ENCODE data around the gene SUSD2.
A peak's percentile ranks its signal among the peaks of the same experiment; 100 is the strongest.

The SUSD2 gene

DNA sequence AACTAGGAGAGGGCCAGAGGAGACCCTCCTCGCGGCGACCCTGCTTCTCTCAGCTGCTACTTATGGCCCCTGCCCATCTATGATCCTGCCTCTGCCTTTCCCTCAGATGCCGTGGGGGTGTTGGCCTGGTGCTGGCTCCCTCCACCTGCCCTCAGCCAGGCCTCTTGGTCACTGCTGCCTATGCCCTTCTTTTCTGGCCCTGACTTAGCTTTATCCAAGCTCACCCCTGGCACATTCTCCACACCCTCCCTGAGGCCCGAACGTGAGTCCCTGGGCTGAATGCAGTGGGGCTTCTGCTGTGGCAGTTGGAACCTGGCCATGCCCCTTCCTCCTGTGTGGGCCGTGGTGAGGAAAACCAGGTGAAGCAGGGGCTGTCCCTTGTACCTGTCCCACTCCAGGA, 19.8 kb upstream of the SUSD2 start:
- Mint-ChIP-seq H3K4me3 (no peak overlapping the region), H3K9me3 (no peaks in the 10 kb centered on the region), H3K4me1 (peaks cover 46% of the 10 kb centered on the region), H3K27ac (no peak overlapping the region), H3K36me3 (ENCODE audit: low read depth) (peaks cover 2% of the 10 kb centered on the region), H3K27me3 (no peaks in the 10 kb centered on the region)
- no peak for ATAC-seq
- DNase-seq = no peak

DNA sequence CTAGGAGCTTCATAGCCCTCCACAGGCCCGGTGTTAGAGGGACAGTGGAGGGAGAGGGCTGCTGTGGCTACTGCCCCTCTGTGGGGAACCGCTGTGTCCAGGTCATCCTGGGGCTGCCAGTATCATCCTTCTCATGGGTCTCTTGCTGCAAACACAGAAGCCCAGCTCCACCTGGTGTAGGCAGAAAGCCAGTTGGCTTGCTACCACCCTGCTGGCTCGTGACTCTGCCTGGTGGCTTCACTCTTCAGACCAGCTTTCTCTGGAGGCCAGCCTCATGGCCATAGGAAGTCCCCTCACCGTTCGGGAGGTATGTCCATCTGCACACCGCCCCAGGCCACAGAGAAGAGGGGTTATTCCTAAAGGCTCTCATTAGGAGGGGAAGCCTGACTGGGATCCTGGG, 19.4 kb upstream of the SUSD2 start:
- Mint-ChIP-seq H3K36me3 (ENCODE audit: low read depth) (peaks cover 4% of the 10 kb centered on the region), H3K27me3 (no peaks in the 10 kb centered on the region), H3K4me1 (peaks cover 41% of the 10 kb centered on the region), H3K9me3 (no peaks in the 10 kb centered on the region), H3K4me3 (no peak overlapping the region), H3K27ac (peak overlapping the region; percentile 59)
- DNase-seq (no peak), ATAC-seq (no peak)

DNA sequence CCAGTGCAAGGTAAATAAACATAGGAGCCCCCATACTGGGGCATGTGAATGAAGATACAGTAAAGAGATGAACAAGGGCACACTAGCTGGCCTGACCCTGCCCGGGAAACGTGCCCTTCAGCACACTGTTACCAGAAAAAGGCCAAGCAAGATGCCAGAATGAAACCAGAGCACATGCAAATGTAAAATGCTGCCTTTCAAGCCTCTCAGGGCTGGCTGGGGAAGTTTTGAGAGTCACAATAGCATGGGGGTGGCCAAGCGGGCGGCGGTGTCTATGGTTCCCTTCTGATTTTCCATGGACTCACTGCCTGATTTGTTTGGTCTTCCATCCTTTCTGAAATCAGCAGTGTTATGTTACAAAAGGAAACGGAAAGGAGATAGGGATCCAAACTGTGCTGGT, 18.9 kb upstream of the SUSD2 start:
- H3K27me3 Mint-ChIP-seq = no peaks in the 10 kb centered on the region
- H3K4me1 Mint-ChIP-seq = peaks cover 36% of the 10 kb centered on the region
- ATAC-seq = no peak
- H3K27ac Mint-ChIP-seq = peak overlapping the region; percentile 59
- no peak for DNase-seq
- H3K4me3 Mint-ChIP-seq = no peak overlapping the region
- no peaks in the 10 kb centered on the region for H3K9me3 Mint-ChIP-seq
- H3K36me3 Mint-ChIP-seq (ENCODE audit: low read depth) = peaks cover 5% of the 10 kb centered on the region

DNA sequence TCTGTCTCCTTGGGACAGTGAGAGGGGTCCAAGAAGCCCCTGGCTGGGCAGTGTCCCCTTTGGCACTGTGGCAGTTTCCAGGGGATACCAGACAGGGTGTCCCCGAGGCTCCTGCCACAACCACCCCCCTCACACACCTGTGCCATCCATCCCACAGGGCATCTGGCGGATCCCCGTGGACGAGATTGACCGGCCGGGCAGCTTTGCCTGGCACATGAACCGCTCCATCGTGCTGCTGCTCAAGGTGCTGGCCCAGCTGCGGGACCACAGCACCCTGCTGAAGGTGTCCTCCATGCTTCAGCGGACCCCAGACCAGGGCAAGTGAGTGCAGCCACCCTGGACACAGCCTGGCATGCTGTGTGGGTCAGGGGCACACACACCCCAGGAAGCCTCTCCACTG, 17.0 kb upstream of the SUSD2 start:
- Mint-ChIP-seq H3K9me3 (no peaks in the 10 kb centered on the region), H3K36me3 (ENCODE audit: low read depth) (peaks cover 8% of the 10 kb centered on the region), H3K27me3 (no peaks in the 10 kb centered on the region), H3K4me1 (peaks cover 31% of the 10 kb centered on the region), H3K4me3 (no peak overlapping the region), H3K27ac (no peak overlapping the region)
- DNase-seq = no peak
- no peak for ATAC-seq

GRCh38 chr22:24164940-24165339, 16.3 kb upstream of the SUSD2 start:
- ATAC-seq (no peak), DNase-seq (no peak)
- Mint-ChIP-seq H3K4me3 (no peak overlapping the region), H3K4me1 (peaks cover 25% of the 10 kb centered on the region), H3K9me3 (no peaks in the 10 kb centered on the region), H3K27me3 (no peaks in the 10 kb centered on the region), H3K36me3 (ENCODE audit: low read depth) (peaks cover 8% of the 10 kb centered on the region), H3K27ac (no peak overlapping the region)

GRCh38 chr22:24165673-24166072, 15.6 kb upstream of the SUSD2 start:
- Mint-ChIP-seq H3K9me3 (no peaks in the 10 kb centered on the region), H3K27me3 (no peaks in the 10 kb centered on the region), H3K4me1 (peaks cover 22% of the 10 kb centered on the region), H3K4me3 (no peak overlapping the region), H3K36me3 (ENCODE audit: low read depth) (peaks cover 8% of the 10 kb centered on the region), H3K27ac (peak overlapping the region; percentile 44)
- no peak for DNase-seq
- ATAC-seq = peak; percentile 25

- Mint-ChIP-seq H3K36me3 (ENCODE audit: low read depth) (peaks cover 8% of the 10 kb centered on the region), H3K27me3 (no peaks in the 10 kb centered on the region), H3K4me1 (peaks cover 16% of the 10 kb centered on the region), H3K4me3 (no peak overlapping the region), H3K9me3 (no peaks in the 10 kb centered on the region), H3K27ac (no peak overlapping the region)
- ATAC-seq = no peak
- DNase-seq = no peak
Measured at GRCh38 chr22:24166811-24167210, 14.5 kb upstream of the SUSD2 start.

DNA sequence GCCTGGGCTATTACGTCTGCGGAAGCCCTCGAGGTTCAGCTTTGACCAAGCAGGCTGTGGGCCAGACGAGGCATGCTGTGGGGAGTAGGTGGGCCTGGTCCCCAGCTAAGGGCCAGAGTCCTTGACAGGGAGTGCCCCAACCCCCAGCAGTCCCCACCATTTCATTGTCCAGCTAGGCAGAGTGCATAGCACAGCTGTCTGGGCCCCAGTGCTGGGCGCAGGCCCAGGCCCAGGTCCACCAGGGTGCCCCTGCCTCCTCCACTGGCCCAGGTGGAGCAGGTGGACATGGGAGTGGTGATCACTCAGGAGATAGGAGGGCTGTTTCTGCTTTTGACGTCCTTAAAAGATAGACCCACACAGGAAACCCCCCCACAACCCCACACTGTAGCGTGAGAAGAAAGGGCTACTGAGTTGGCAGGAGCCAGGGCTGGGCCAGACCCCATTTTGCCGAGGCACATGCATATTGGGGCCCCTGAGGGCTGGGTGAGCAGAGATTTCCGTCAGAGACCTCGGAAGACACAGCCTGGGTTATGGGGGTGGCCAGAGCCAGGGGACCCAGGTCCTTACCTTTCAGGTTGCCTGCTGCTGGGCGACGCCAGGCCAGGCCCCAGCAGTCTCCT, 11.7 kb upstream of the SUSD2 start:
- Mint-ChIP-seq H3K4me1 (peaks cover 14% of the 10 kb centered on the region), H3K36me3 (ENCODE audit: low read depth) (peaks cover 7% of the 10 kb centered on the region), H3K9me3 (no peaks in the 10 kb centered on the region), H3K27ac (peak overlapping the region; percentile 40), H3K27me3 (no peaks in the 10 kb centered on the region), H3K4me3 (no peak overlapping the region)
- ATAC-seq = no peak
- no peak for DNase-seq

GRCh38 chr22:24170188-24170587, 11.1 kb upstream of the SUSD2 start:
- no peak overlapping the region for H3K27ac Mint-ChIP-seq
- peaks cover 7% of the 10 kb centered on the region for H3K36me3 Mint-ChIP-seq (ENCODE audit: low read depth)
- no peak overlapping the region for H3K4me3 Mint-ChIP-seq
- DNase-seq (no peak), ATAC-seq (no peak)
- no peaks in the 10 kb centered on the region for H3K9me3 Mint-ChIP-seq
- no peaks in the 10 kb centered on the region for H3K27me3 Mint-ChIP-seq
- H3K4me1 Mint-ChIP-seq = peaks cover 14% of the 10 kb centered on the region

- Mint-ChIP-seq H3K4me1 (peaks cover 11% of the 10 kb centered on the region), H3K36me3 (ENCODE audit: low read depth) (peaks cover 7% of the 10 kb centered on the region), H3K27me3 (no peaks in the 10 kb centered on the region), H3K9me3 (no peaks in the 10 kb centered on the region), H3K27ac (no peak overlapping the region), H3K4me3 (no peak overlapping the region)
- no peak for DNase-seq
- no peak for ATAC-seq
Measured at GRCh38 chr22:24170632-24171031, 10.7 kb upstream of the SUSD2 start.

DNA sequence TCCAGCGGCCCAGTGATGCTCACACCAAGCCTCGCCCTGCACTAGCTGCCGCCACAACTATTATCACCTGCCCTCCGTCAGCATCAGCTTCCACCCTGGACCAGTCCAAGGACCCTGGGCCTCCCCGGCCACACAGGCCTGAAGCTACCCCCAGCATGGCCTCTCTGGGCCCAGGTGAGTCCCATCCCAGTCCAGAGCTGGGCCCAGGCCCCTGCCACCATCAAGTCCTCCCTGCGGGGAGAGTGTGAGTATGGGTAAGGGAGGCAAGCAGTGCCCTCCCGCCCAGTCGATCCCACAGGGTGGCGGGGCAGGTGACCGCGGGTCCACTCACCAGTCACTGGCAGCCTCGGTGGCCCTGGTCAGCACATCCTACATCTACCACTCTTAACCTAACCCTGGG, 9.5 kb upstream of the SUSD2 start:
- Mint-ChIP-seq H3K27me3 (no peaks in the 10 kb centered on the region), H3K36me3 (ENCODE audit: low read depth) (peaks cover 5% of the 10 kb centered on the region), H3K4me3 (no peak overlapping the region), H3K27ac (peak overlapping the region; percentile 42), H3K4me1 (peaks cover 10% of the 10 kb centered on the region), H3K9me3 (no peaks in the 10 kb centered on the region)
- DNase-seq = no peak
- no peak for ATAC-seq

- no peak overlapping the region for H3K4me3 Mint-ChIP-seq
- peak; percentile 74 for DNase-seq
- ATAC-seq = peak; percentile 45
- no peaks in the 10 kb centered on the region for H3K36me3 Mint-ChIP-seq (ENCODE audit: low read depth)
- H3K27me3 Mint-ChIP-seq = no peaks in the 10 kb centered on the region
- H3K4me1 Mint-ChIP-seq = no peaks in the 10 kb centered on the region
- H3K9me3 Mint-ChIP-seq = no peaks in the 10 kb centered on the region
- no peak overlapping the region for H3K27ac Mint-ChIP-seq
Measured at GRCh38 chr22:24175160-24175808, 6.0 kb upstream of the SUSD2 start.

DNA sequence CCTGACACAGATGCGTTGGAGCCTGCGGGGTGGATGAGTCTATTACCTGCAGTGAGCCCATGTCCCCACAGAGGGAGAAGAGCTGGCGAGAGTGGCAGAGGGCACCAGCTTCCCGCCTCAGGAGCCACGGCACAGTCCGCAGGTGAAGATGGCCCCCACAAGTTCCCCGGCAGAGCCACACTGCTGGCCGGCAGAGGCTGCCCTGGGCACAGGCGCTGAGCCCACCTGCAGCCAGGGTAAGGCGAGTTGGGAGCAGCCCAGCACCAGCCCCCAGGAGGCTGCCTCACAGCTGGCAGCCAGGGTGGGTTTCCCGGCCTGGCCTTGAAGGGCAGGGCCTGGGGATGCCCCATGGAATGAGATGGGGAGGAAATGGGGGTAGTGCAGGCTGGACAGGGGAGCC, 5.2 kb upstream of the SUSD2 start:
- no peak for DNase-seq
- Mint-ChIP-seq H3K9me3 (no peaks in the 10 kb centered on the region), H3K27me3 (no peaks in the 10 kb centered on the region), H3K27ac (no peak overlapping the region), H3K4me3 (no peak overlapping the region), H3K4me1 (no peaks in the 10 kb centered on the region), H3K36me3 (ENCODE audit: low read depth) (no peaks in the 10 kb centered on the region)
- ATAC-seq = no peak

DNA sequence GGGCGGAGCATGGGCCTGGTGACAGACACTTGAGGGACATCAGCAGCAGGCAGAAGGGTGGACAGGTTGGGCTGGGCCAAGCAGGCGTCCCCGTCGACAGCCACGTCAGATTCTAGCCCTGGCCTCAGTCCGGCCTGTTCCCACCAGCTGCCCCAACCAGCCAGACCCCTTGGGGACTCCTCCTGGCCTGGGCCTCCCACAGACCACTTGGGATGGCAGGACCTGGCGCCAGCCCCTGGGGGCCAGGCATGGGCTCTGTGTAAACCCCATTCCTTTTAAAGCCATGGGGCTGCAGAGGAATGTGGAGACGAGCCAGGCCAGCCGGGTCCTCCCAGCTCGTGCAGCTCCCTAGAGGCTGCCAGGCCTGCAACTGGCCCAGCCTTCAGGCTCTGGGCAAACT, 4.7 kb upstream of the SUSD2 start:
- DNase-seq (no peak), ATAC-seq (no peak)
- Mint-ChIP-seq H3K9me3 (no peaks in the 10 kb centered on the region), H3K27me3 (no peaks in the 10 kb centered on the region), H3K4me1 (no peaks in the 10 kb centered on the region), H3K4me3 (no peak overlapping the region), H3K36me3 (ENCODE audit: low read depth) (no peaks in the 10 kb centered on the region), H3K27ac (no peak overlapping the region)

DNA sequence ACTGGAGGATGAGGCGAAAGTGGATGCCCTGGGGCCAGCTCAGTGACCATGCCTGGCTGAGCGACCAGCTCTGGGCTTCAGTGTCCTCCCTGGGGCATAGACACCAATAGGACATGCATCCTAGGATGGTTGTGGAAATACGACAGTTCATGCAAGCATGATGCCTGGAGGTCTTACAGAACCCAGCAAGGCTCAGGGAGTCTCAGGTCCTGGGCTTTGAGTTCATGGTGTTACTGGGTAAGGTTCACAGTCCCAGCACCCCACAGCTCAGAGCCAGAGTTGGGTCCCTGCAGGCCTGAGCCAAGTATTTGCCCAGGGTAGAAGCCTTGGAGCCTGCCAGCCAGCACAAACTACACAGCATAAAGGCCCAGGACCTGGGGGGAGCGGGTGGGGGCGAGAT, 4.2 kb upstream of the SUSD2 start:
- H3K9me3 Mint-ChIP-seq = no peaks in the 10 kb centered on the region
- H3K36me3 Mint-ChIP-seq (ENCODE audit: low read depth) = no peaks in the 10 kb centered on the region

DNA sequence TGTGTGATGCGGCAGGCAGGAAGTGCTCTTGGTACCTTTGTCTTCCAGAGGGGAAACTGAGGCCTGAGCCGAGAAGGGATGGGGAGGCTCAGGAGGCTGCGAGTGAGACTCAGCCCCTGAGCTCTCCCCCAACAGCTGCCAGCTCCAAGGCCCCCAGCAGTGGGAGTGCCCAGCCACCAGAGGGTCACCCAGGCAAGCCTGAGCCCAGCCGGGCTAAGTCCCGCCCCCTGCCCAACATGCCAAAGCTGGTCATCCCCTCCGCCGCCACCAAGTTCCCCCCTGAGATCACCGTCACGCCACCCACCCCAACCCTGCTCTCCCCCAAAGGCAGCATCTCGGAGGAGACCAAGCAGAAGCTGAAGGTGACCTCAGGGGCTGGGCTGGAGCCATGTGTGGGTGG, 3.8 kb upstream of the SUSD2 start:
- Mint-ChIP-seq H3K36me3 (ENCODE audit: low read depth) (no peaks in the 10 kb centered on the region), H3K27me3 (no peaks in the 10 kb centered on the region)
- no peak for ATAC-seq

More for the DNA sequence above, 4.2 kb upstream of the SUSD2 start:
- H3K27ac Mint-ChIP-seq = no peak overlapping the region
- H3K4me3 Mint-ChIP-seq = no peak overlapping the region
- ATAC-seq (no peak), DNase-seq (no peak)
- no peaks in the 10 kb centered on the region for H3K27me3 Mint-ChIP-seq
- no peaks in the 10 kb centered on the region for H3K4me1 Mint-ChIP-seq

More for the DNA sequence above, 3.8 kb upstream of the SUSD2 start:
- DNase-seq = no peak
- Mint-ChIP-seq H3K9me3 (no peaks in the 10 kb centered on the region), H3K4me3 (no peak overlapping the region), H3K27ac (no peak overlapping the region), H3K4me1 (no peaks in the 10 kb centered on the region)

All from activated naive CD8-positive, alpha-beta T cell treated with anti-CD3 and anti-CD28 coated beads, Interleukin-2, amount 50 U/mL, for 24 hours (primary cell).